Kasumi-1 (cell line): ENCODE results near the gene NPRL2.

ENCODE experiments used
- DNase-seq, 2 experiments: peaks; one replicate each; lab custom pipeline; 2025; lab: John Stamatoyannopoulos, UW

NPRL2 gene

DNA sequence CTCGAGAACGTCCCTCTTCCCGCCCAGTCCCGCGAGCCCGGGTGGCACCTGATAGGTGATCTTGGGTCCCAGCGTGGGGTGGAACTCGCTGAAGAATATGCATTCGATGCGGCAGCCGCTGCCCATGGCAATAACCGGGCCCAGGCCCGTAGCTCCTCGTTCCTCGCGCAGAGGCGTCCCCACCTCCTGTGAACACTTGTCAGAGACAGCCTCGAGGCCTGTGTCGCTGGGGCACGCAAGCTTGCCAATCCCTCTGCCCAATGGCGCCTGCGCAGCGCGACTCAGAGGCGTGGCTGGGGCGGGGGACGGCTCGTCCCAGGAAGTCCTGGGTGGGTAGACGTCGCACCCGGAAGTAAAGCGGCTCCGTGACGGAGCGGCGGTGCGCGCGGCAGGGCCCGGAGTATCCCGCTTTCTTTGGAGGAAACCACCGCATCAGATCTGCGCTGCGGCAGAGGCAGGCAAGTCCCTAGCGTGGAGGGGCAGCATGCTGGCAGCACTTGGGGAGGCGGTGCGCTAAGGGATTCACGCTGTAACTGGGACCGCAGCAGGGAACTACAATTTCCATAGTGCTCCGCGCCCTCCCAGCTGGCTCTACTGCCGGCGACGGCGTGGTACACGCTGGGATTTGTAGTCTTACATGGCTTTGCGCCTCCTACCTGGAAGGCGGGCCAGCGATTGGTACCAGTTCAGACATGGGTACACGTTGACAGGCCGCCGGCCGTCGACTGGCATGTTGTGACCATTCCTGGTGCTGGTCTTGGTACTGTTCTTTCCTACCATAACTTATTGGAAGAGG lies at the start of gene NPRL2, which contains the start of gene CYB561D2:
NPRL2 (minus strand) TSS at position 249 of the 796 bp plus-strand sequence; CDS start at position 126, 123 bp downstream.
CYB561D2 (plus strand) TSS at position 336 of the 796 bp plus-strand sequence. CDS start 572 bp downstream, outside the sequence.
- DNase-seq = peak; percentile 85 to 90

DNA sequence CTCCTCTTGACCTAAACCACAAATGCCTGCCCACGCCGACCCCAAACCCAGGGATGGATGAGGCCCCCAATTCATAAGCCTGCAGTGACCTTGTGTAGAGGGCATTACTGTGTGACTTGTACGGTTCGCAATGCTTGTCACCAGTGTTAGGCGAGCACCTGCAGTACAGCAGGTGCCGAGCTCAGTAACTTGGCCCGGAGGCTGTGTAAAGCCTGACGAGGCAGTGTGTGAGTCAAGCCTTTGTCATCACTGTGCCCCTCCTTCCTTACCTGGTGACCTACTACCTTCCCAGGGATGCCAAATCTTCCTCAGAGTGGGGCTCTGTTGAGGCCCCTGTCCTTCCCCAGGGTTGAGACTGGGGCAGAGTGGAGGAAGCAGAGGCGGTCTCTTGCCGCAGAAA lies 45.9 kb upstream of the NPRL2 start:
- no peak for DNase-seq

DNA sequence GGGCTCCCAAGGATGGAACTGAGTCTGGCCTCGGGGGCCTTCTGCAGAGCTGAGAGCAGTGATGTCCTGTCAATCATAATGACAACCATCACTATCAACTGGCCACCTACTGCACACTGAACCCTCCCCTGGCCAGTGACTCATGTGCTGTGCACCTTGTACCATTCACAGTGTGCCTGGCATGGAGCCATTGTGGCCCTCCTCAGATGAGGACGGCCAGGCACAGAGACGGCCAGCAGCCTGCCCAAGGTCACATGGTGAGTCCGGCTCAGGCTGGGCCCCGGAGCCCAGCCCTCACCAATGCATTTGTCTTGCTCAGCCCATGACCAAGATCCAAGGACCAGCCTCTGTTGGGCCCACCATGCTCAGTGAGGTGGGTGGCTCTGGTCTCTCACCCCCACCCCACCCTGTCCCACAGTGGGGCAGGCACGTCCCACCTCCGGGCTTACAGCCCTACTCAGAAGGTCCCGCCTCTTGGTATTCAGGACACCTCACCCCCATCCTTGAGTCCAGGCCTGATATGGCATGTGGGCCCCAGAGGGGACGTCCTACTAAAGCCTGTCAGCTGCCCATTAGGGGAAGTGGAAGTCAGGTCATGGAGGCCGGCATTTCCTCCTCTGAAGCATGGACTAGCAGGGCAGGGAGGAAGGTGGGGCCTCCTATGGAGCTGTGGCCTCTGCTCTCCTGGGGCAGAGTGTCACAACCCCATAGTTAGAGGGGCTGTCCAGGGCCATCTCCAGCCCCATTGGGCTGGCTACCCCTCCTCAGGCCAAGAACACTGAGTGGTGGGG lies 44.7 kb upstream of the NPRL2 start:
- DNase-seq = no peak

DNA sequence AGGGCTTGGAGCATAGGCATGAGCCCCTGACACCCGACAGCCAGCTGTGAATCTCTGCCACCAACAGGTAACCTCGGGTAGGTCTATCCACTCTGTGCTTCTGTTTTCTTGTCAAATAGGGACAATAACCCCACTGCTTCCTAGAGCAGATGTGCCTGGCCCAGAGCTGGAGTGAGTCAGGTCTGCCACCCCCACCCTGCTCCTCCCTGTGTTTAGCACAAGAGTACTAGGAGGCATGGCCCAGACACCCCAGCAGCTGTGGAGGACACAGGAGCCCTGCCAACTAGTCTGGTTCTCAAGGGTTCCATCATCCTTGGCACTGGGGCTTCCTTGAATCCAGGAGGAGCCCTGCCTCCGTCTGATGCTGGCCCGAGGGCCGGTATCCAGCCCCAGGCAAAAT lies 42.5 kb upstream of the NPRL2 start:
- DNase-seq = no peak

DNA sequence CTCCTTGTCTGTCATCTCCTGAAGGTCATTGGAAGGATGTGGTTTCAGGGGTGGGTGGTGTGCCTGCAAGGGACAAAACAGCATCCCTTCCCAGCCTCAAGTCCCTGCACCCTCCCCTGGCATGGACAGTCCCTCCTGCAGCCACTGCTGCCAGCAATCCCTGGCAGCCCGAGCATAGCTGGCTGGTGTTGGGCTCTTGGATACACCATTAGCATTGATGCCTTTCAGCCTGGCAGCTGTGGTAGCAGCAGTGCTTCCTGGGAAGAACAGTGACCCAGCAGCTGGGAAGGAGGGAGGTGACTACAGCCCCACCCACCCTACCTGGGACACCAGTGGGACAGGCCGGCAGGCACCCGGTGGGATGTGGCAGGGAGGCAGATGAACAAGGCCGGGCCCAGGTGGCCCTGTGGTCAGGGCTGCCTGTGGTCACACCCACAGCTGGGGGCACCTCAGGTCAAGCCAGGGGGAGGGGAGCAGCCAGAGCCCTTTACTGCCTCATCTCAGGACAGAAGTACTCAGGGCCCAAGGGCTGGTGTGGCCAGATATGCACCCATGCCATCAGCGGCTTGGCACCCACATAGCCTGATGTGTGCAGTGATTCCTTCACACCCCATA lies 41.6 kb upstream of the NPRL2 start:
- DNase-seq = no peak

DNA sequence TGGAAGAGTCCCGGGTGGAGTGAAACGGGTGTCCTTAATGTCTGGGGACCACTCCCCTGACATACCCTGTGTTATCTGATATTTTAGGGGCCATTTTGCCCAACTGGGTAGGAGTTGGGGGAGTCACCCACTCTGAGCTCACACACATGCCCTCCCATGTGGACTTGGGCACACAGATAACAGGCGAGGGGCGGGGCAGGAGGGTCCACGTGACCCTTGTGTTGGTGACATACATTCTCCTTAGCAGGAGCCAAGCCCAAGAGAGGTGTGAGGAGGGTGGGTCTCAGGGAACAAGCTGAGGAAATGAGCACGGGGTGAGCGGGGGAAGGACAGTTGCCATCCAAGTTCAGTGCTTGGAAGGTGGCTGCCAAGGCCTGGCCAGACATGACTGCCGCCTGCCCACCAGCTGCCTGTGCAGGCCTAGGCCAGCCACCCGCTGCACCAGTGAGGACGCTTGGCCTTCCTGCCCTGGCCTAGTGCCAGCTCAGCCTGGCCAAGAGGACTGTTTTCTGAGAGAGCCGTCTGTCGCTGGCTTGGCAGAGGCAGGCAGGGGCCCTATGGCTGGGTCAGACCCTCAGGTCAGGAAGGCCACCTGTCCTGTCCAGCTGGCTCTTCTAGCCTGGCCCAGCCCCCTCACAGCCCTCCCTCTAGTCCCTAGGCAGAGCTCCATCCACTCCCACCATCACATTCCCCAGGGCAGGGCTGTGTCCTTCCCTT lies 40.1 kb upstream of the NPRL2 start:
- no peak for DNase-seq

DNA sequence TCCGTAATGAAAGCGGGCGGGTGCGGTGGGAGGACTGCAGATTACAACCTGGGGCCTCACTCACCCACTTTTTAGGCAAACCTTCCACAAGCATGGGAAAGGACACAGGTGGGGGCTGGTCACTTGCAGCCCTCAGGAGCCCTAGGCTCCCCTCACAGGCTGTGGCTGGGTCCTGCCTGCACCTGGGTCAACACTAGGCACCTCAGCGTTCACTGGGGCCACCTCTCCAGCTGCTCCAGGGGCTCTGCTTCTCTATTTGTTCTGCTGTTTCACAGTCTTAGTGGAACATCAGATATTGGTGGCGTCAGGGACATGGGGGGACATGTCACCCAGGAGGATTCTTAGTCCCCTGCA lies 38.8 kb upstream of the NPRL2 start:
- no peak for DNase-seq

DNA sequence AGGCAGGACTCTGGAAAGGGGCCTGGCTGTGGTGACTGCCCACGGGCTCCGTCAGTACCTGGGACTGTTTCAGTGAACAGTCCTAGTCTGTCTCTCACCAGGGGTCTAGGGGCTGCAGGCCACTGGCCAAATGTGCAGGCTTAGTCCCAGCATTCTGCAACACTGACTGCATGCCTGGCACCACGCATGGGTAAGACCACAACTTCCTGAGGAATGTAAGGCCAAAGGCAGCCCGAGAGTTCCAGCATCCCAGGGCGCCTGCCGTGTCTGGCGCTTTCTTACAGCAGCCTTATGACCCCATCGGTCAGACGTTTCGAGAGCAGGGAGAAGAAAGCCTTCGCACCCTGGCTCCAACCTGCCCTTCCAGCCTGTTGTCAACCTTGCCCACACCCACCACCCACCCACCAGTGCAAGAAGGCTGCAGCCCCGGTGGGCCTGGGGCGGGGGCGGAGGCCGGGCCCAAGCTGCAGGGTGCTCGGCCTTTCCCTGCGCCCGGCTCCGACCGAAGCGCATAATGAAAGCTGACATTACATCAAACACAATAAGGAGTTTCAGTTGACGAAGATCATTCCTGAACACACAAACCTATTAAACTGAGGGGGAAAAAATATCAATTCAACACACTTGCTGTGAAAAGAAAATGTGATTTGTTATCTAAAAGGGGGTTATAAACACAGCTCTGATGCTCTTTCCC lies 38.3 kb upstream of the NPRL2 start:
- no peak for DNase-seq

DNA sequence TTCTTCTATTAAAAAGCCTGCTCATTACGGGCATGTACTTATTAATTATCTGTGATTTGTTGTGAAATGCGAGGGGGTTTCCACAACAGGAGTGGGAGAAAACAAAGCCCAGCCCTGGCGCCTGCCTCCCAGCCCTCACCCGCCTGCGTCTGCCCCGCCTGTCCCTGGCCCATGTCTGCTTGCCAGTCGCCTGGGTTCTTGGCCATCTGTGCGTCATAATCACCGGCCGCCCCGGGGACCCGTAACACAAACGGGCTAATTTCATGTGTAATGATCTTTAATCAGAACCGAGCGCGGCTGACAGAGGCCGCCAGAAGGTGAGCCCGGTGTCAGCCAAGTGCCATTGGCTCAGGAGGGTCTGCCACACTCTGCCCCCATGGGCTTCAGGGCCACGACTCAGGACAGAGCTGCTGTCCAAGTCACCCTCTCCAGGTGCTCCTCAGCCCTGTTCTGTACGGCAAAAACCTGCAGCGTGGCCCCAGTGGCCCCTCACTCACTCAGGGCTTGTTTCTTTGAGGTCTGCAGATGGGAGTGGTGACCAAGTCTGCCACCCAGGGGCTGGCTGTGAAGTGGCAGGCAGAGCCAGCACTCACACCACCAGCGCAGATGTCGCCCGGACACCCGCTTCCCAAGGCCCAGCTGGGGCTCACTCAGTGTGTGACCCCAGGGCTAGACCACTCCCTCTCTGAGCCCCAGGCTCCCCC lies 37.6 kb upstream of the NPRL2 start:
- peak in 1 of 2 experiments; percentile 9 for DNase-seq

DNA sequence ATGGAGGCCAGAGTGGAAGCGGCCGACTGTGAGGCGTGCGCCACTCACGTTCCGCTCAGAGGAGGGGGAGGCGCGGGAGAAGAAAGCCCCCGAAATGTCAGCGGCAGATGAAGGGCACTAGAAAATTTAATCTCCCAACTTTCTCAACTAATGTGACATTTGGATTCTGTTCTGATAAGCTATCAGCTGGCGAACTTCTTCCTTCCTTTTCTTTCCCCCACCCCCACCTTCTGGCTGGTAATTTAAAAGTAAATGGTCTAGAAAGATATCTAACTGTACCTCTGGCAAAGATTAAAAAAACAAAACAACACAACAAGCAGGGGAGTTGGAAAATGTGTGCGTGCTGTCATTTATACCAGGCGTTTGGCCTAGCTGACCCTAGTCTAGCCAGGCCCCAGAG lies 35.2 kb upstream of the NPRL2 start:
- no peak for DNase-seq

DNA sequence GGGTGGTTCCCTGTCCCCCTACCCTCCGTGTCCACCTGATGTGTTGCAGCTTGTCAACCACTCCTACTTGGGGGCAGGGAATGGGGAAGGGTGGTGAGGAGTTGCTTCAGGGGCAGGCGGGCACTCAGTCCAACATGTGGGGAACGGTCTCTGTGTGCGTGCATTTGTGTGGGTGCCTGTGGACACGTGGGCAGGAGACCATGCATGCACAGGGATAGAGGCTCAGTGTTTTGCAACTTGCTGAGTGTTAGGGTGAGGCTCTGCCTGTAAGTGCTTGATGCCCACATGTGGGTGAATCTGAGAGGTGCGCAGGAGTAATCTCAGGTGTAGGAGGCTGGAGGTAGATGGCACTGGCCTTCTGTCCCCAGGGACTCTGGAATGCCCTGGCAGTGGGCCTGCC lies 33.2 kb upstream of the NPRL2 start:
- no peak for DNase-seq

DNA sequence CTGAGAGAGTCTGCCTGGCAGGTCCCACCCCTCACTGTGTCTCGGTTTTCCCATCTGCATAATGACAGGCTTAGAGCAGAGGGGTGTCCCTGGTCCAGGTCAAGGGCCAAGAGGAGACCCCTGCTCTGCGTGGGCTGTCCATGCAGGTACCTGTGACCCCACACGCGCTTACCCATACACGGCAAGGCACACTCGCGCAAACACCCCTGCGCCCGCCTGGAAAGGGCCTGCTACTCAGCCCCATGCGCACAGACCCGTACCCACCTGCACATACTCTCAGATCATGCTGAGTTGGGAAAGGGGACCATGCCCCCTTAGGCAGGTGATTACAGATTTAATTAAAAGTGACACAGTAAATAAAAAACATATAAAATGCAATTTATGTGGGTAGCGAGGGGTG lies 32.1 kb upstream of the NPRL2 start:
- no peak for DNase-seq

DNA sequence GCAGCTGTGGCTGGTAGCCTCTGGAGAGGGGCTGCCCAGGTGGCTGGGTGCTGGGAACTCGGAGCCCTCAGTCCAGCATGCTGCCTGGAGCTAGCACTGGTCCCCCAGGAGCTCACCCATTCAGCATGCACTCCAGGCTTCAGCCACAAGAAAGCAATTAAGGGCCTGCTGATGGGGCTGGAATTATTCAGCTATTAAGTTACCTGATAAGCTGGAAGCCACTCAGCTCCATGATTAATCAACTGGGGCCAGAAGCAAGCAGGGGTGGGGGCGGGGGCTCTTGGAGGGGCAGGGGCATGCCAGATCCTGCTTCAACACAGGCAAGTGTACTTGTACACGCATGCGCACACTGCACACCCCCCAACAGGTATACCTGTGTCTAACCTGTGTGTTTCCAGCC lies 30.8 kb upstream of the NPRL2 start:
- no peak for DNase-seq

DNA sequence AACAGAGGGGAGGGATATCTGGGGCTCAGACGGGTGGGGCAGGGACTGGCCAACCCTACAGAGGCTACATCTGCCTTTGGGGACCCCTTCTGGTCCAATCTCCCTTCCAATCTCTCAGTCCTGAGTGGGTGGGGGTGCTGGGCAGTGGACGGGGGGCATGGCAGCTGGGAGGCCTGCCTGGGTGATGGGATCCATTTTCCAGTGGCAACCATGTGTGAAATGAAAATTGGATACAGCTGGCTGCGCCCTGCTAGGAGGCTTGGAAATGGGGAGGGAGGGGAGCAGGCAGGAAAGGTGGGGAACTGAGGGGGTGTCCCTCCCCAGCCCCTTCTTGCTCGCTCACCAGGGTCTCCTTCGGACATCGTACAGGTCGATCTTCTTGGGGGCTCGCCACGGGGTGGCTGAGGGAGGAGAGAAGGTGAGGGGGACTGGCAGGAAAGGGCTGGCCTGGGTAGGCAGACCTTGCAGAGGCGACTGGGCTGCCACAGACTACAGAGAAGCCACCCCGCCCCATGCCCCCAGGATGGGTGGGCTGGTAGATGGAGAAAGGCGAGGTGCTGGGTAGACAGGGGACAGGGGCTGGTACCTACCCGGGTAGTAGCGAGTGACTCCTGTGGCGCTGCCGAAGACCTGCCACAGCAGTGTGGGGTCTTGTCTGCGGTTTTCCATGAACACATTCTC lies 30.0 kb upstream of the NPRL2 start:
- DNase-seq = no peak

DNA sequence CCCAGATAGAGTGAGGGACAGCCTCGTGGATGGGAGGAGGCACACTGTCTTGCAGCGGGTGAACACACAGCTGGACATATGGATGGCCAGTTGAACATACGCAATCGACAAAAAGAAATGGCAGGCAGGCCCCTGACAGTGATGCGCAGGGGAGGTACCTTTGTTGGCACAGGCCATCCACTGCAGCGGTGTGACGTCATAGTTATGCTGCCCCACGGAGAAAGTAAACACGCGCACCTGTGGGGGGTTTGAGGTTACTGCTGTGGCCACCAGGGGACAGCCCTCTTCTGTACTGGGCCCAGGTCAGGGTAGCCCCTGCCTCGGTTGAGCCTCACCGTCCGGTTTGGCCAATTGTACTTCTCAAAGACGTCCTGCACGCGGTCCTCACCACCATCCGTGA lies 28.2 kb upstream of the NPRL2 start:
- no peak for DNase-seq

DNA sequence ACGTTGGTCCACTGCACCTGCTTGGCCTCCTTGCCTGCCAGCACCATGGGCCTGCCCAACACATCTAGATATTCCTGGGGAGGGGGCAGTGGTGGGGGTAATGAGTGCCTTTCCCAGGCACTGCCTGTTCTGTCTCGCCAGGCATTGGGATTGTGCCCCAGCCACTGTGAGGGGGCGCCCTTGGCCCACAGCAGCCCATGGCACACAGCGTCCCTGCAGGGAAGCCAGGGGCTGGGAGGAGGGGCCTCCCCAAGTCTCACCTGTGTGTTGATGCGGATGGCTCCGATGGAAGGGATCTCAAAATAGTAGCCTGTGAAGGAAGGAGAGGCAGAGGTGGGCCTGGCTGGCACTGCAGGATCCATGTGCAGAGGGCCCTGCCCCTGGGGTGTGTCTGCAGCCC lies 27.4 kb upstream of the NPRL2 start:
- no peak for DNase-seq

DNA sequence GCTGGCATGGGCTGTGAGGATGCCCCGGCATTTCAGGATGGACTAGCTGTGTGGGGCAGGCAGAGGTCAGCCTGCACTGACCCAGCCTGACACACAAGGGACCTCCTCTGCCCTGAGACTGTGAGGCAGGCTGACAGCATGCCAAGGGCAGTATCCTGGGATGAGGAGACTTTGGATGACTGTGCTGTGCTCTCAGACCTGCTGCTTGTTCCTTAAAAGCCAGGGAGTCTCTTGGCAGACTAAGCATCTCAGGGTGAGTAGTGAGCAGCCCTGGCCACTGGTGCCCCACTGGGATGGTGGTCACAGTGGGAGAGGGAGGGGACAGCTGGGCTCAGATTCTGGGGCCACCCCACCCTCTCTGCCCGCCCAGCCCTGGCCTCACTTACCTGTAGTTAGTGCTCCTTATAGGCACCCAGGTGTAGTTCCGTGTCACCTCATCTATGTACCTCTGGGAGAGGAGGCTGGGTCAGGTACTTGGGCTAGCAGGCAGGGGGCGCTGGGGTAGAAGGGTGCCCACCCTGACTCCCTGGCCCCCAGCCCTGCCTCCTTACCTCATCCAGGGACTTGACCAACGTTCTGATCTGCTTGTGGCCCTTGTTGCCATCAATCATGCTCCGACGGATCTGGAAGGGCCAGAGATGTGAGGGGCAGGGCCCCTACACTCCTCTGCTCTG lies 24.8 kb upstream of the NPRL2 start:
- DNase-seq = no peak

DNA sequence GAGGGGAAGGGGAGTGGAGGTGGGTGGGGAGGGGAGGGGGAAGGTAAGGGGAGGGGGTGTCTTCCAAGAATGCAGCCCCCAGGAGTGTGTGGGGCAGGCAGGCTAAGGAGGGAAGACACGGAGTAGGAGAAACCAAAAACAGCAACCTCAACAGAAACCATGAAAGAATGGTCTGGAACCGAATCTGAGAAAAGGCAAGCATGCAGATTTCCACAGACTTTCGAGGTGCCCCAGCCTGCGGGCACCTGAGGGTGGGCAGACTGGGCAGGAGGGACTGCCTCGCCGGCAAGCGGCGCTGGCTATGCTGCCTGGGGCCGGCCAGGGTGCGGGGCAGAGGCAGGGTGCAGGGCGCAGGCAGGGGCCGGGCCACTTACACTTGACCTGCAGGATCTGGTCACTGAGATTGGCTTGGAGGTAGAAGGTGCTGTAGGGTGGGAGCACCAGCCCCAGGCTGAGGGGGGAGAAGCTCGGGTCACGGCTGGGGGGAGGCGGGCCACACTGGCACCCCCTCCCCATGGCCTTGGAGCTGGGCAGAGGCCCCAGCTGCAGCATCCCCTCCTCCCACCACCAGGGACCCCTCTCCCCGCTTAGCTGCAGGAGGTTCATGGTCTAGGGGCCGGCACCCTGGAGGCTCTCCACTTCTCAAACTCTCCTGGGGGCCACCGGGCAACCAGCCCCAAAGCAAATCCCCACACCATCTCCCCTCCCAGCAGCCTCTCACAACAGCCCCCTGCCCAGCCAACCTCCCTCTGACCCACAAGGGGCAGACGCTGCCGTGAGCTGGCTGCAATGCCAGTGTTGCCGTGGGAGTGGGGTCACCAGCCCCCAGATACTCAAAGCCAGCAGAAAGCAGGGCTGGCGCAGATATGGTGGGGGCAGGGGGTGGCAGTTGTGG lies 24.0 kb upstream of the NPRL2 start:
- DNase-seq = no peak
